GM21717 (cell line): ENCODE measurements around the gene RTF2.
A peak's percentile ranks its signal among the peaks of the same experiment; 100 is the strongest.
"Not testable (repeated sequence)": the region's sequence is repeated elsewhere in the genome, so short reads cannot be mapped to it uniquely, and the experiment has no call there.

ENCODE experiments used
- ATAC-seq: cut with Tn5 transposase; IDR thresholded peaks from one replicate; pipeline ENCODE4 v1.9.1; 2021; ENCODE audit warnings: mild to moderate bottlenecking, moderate library complexity; ENCODE audit not compliant: unreplicated experiment

Gene RTF2

GRCh38 chr20:56540415-56540814 lies 72.0 kb downstream of the RTF2 start:
- no peak for ATAC-seq

GRCh38 chr20:56542489-56543030 lies 74.1 kb downstream of the RTF2 start:
- no peak for ATAC-seq

DNA sequence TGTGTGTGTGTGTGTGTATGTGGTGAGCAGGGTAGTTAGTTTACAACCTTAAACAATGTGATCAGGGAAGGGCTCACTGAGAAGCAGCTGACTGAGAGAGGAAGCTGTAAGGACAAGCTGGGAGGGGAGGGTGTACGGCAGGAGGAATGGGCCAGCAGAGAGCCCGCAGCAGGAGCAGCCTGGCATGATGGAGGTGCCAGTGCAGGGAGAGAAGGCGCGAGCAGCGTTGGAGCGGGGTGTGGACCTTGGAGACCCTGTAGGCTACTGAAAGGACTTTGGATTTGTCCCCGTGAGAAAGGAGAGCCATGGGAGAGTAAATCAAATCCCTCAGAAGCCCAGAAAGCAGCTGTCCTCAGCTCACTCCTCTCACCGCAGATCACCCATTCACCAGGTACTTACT lies 83.1 kb downstream of the RTF2 start:
- ATAC-seq, result no peak

GRCh38 chr20:56552911-56553629 lies 84.6 kb downstream of the RTF2 start:
- no peak for ATAC-seq

DNA sequence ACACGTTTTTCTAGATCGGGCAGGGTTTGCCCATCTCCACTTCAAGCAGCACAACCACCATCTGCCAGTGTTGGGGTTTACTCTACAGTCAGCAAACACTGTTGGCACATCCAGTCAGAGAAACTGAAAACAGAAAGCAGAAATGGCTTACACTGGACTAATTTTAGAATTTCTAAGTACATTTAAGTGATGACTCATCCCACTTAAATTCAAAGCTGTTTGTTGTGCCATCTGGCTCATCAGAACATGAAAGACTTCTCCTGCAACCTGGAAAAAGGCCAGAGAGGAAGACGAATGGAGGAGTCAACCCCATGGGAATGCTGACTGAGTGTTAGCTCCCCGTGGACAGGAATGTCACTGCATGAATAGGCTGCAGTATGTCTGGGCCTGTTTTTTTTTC lies 86.4 kb downstream of the RTF2 start:
- ATAC-seq, result peak; percentile 93

GRCh38 chr20:56558968-56559367 lies 90.5 kb downstream of the RTF2 start:
- no peak for ATAC-seq

DNA sequence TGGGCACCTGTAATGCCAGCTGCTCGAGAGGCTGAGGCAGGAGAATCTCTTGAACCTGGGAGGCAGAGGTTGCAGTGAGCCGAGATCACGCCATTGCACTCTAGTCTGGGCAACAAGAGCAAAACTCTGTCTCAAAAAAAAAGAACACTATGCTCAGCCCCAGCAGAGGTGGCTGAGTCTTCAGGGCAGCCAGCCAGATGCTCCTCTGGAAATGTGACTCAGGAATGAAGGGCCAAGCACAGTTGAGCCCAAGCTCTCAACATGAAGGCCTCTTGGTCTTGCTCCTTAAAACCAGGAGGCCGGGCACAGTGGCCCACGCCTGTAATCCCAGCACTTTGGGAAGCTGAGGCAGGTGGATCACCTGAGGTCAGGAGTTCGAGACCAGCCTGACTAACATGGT lies 96.1 kb downstream of the RTF2 start:
- ATAC-seq, result not testable (repeated sequence)

GRCh38 chr20:56565511-56565910 lies 97.1 kb downstream of the RTF2 start:
- no peak for ATAC-seq

GRCh38 chr20:56566621-56567020 lies 98.2 kb downstream of the RTF2 start:
- ATAC-seq, result no peak
